HG02970 (cell line): Measurements from ENCODE around the gene PLCXD1.
"Not testable (repeated sequence)": the region's sequence is repeated elsewhere in the genome, so short reads cannot be mapped to it uniquely, and the experiment has no call there.

Source experiments
- ATAC-seq: cut with Tn5 transposase; IDR thresholded peaks from one replicate; pipeline ENCODE4 v1.9.1; 2021; ENCODE audit warnings: mild to moderate bottlenecking, moderate library complexity, moderate number of reproducible peaks; ENCODE audit not compliant: unreplicated experiment, low FRiP score

PLCXD1 gene

DNA sequence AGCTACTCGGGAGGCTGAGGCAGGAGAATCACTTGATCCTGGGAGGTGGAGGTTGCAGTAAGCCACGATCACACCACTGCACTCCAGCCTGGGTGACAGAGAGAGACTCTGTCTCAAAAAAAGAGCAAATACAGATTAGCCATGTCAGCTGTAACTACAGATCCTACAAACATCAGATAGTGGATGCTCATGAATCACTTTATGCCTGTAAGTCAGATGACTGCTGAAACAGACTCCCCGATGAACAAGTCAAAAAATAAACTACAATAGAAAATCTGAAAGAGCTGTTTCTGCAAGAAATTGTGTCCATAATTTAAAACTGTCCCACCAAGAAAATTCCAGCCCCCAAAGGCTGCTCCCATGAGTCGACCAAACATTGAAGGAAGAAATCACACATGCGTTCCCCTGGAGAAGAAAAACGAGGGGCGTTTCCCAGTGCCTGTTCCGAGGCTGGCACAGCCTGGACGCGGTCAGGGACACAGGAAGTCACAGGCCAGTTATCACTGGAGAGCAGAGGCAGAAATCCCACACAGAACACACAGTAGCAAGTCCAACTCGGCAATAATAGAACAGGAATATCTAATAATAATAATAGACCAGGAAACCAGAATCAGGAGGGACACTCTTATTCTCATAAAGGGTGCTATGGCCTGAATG is 67.4 kb downstream of the PLCXD1 start:
- no peak for ATAC-seq

DNA sequence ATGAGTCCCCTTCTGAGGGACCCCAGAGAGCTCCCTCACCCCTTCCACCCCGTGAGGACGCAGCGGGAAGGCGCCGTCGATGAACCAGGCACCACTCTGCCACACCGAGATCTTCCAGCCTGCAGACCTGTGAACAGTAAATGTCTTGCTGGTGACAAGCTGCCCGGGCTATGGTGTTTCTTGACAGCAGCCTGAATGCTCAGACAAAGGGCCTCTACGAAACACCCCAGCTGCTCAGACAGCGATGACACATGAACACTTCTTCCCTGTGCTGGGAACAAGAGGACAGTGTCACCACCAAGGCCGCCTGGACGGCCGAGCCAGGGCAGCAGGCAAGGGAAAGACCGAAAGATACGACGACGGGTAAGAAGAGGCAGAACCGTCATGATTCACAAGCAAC is 68.0 kb downstream of the PLCXD1 start:
- ATAC-seq: no peak

DNA sequence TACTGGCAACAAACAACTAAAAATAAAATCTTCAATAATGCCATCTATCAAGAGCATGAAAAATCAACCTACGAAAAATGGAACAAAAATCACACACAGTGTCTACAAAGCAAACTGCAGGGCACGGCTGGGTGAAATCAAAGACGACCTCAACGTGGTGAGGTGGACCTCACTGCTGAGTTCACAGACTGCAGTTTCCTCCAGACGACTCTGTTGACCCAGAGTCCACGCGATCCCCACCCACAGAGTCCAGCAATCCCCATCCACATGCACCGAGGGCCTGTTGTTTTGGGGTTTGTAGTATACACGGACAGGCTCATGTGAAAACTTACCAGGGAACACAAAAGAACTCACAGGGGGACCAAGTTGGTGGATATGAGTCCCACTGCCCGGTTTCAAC is 68.5 kb downstream of the PLCXD1 start:
- no peak for ATAC-seq

- ATAC-seq: no peak
Observed at GRCh38 chrX:350148-350533, 69.0 kb downstream of the PLCXD1 start.

DNA sequence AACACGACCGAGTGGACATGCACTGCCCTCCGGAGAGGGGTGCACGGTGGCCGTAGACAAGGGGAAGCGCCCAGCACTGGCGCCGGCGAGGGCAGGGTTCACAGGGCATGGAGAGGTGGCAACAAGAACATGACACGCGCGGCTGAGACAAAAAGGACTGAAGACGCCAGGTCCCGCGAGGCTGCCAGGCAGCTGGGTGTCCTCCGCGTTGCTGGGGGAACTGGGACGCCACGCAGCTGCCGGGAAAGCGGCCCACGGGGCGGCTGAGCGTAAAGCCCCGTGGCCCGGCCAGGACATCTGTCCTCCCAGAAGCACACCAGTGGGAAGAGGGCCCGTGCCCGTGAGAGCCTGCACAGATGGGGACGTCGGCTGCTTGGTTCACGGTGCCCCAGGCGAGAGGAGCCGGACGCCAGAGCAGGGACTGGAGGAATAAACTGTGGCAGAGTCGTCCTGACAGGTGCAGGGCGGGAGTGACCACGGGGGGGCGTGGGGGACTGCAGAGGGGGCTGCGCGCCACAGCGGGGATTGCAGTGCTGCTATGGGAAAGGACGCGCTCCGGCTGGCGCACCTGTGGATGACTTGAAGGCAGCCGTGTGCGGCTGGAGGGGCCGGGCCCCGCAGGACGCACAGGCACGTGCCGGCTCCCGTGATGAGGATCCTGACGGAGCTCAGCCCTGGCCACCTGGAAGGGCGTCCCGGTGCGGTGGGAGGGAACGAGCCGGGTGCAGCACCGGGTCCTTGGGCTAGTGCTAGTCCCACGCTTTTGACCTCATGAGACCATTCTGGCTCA is 69.5 kb downstream of the PLCXD1 start:
- no peak for ATAC-seq

GRCh38 chrX:351324-351641 is 70.1 kb downstream of the PLCXD1 start:
- not testable (repeated sequence) for ATAC-seq

DNA sequence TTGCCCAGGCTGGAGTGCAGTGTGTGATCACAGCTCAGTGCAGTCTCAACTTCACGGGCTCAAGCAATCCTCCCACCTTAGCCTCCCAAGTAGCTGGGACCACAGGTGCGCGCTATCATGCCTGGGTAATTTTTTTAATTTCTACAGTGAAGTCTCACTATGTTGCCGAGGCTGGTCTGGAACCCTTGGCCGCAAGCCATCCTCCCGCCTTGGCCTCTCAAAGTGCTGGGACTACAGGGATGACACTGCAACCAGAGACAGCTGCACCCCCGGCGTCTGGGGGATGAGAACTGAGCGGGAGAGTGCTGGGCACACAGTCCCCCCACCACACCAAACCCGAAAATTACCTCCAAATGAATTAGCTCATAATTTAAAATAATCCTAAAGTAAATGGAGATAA is 70.6 kb downstream of the PLCXD1 start:
- ATAC-seq: no peak

- ATAC-seq: no peak
Observed at GRCh38 chrX:352181-352580, 71.0 kb downstream of the PLCXD1 start.

DNA sequence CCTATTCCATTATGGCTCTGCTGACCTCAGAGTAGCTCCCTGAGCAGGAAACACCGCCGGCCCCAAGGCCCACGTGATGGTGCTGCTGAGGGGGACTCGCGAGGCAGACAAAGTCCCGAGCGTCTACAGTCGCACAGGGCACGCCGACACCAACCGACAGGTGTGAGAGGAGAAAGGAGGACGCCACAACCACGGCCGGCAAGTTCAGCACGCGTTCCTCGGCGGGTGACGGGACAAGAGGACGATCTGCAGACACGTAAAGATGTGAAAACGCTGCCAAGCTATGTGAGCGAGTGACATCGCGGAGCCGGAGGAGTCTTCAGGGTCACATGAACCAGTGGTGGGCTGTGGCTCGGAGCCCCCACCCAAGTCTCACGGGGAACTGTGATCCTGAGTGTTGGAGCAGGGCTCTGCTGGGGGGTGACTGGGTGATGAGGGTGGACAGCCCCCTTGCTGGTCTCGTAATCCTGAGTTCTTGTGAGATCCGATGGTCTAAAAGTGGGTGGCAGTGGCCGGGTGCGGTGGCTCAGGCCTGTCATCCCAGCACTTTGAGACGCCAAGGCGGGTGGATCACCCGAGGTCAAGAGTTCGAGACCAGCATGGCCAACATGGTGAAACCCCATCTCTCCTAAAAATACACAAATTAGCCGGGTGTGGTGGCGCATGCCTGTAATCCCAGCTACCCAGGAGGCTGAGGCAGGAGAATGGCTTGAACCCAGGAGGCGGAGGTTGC is 71.6 kb downstream of the PLCXD1 start:
- ATAC-seq: no peak
